SK-MEL-5 (cell line): Measurements from ENCODE around the gene NSUN4. TPM values are rescaled to one million over a fixed set of nuclear protein-coding genes. Genes with fewer than 3 reads are reported as not detected.
"Not testable (repeated sequence)": the region's sequence is repeated elsewhere in the genome, so short reads cannot be mapped to it uniquely, and the experiment has no call there.

ENCODE experiments used
- DNase-seq: peaks from one replicate; pipeline ENCODE4 v3.0.0-alpha.2; 2016; ENCODE audit warnings: low read depth, low spot score
- in situ Hi-C: cut with HindIII; loops from 2 replicates; pipeline ENCODE4 v1.10.0; 2016; ENCODE audit warnings: low sequenced_read_pairs, high pct_unique_total_duplicates, low pct_unique_long_range_greater_than_20kb
- polyA plus RNA-seq, 2 experiments: library from polyadenylated mRNA; depleted of rRNA; stranded (reverse); fragments of >200 nt; gene quantifications; 2 replicates each; pipeline ENCODE4 v1.2.3, GENCODE V29; 2015
- total RNA-seq: library from RNA; depleted of rRNA; stranded (reverse); fragments of >200 nt; shearing (Covaris generic); gene quantifications from 2 replicates; pipeline ENCODE4 v1.2.3, GENCODE V29; 2014; rRNA removed

The NSUN4 gene
- total RNA-seq = 8.7 and 10.2 TPM in 2 replicates
- 19.6 and 30.7 TPM in 2 replicates for polyA plus RNA-seq (2015; cell fraction: cytosol; rRNA removed)
- polyA plus RNA-seq (2015; cell fraction: nucleus; rRNA removed) = 25.0 and 26.5 TPM in 2 replicates

GRCh38 chr1:46340404-46341221 lies at the start of gene NSUN4:
NSUN4 (plus strand) TSS chr1:46340807; CDS start chr1:46340827, 20 bp downstream.
- in situ Hi-C loops = no loop called here
- DNase-seq = peak; percentile 92

- in situ Hi-C loops = no loop called here
- DNase-seq = no peak
These were observed 45.3 kb upstream of the NSUN4 start for GRCh38 chr1:46295306-46295705.

GRCh38 chr1:46298387-46298786 lies 42.2 kb upstream of the NSUN4 start:
- no peak for DNase-seq
- in situ Hi-C loops = no loop called here

GRCh38 chr1:46300673-46301405 lies 39.8 kb upstream of the NSUN4 start:
- no peak for DNase-seq
- in situ Hi-C loops = no loop called here

- DNase-seq = no peak
- in situ Hi-C loops = no loop called here
These were observed 39.2 kb upstream of the NSUN4 start for GRCh38 chr1:46301406-46301807.

- in situ Hi-C loops = no loop called here
- peak; percentile 11 for DNase-seq
These were observed 38.6 kb upstream of the NSUN4 start for GRCh38 chr1:46301808-46302640.

- in situ Hi-C loops = no loop called here
- DNase-seq = no peak
These were observed 38.0 kb upstream of the NSUN4 start for GRCh38 chr1:46302641-46303037.

- DNase-seq = peak; percentile 95
- in situ Hi-C loops = no loop called here
These were observed 37.4 kb upstream of the NSUN4 start, which contains the start of the genes LRRC41 and UQCRH for GRCh38 chr1:46303038-46303871. LRRC41 (minus strand) TSS chr1:46303616; CDS start chr1:46303322, 294 bp downstream. UQCRH (plus strand) TSS chr1:46303698; CDS start chr1:46303767, 69 bp downstream.

GRCh38 chr1:46303872-46304326 lies 36.7 kb upstream of the NSUN4 start:
- in situ Hi-C loops = no loop called here
- no peak for DNase-seq

- no peak for DNase-seq
- in situ Hi-C loops = no loop called here
These were observed 34.5 kb upstream of the NSUN4 start for GRCh38 chr1:46306159-46306530.

- in situ Hi-C loops = no loop called here
- no peak for DNase-seq
These were observed 31.0 kb upstream of the NSUN4 start for GRCh38 chr1:46309401-46310159.

- in situ Hi-C loops = no loop called here
These were observed 30.3 kb upstream of the NSUN4 start for GRCh38 chr1:46310321-46310720.

GRCh38 chr1:46315669-46316403 lies 24.8 kb upstream of the NSUN4 start:
- in situ Hi-C loops = no loop called here
- no peak for DNase-seq

More at GRCh38 chr1:46310321-46310720, 30.3 kb upstream of the NSUN4 start:
- no peak for DNase-seq

- no peak for DNase-seq
- in situ Hi-C loops = no loop called here
These were observed 23.3 kb upstream of the NSUN4 start for GRCh38 chr1:46317323-46317722.

GRCh38 chr1:46319301-46319700 lies 21.3 kb upstream of the NSUN4 start:
- in situ Hi-C loops, DNase-seq: not testable (repeated sequence)
